Measurements from ENCODE around the gene ZBTB25.
A peak's percentile ranks its signal among the peaks of the same experiment; 100 is the strongest.

Gene ZBTB25

DNA sequence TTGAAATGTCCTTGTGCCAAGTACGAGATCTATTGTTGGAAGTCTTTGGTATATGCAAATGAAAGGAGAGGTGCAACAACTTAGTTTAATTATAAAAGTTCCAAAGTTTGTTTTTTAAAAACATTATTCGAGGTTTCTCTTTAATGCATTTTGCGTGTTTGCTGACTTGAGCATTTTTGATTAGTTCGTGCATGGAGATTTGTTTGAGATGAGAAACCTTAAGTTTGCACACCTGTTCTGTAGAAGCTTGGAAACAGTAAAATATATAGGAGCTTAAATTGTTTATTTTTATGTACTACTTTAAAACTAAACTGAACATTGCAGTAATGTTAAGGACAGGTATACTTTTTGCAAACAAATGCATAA, 39.2 kb upstream of the ZBTB25 start:
- TF ChIP-seq, protein P1, sequence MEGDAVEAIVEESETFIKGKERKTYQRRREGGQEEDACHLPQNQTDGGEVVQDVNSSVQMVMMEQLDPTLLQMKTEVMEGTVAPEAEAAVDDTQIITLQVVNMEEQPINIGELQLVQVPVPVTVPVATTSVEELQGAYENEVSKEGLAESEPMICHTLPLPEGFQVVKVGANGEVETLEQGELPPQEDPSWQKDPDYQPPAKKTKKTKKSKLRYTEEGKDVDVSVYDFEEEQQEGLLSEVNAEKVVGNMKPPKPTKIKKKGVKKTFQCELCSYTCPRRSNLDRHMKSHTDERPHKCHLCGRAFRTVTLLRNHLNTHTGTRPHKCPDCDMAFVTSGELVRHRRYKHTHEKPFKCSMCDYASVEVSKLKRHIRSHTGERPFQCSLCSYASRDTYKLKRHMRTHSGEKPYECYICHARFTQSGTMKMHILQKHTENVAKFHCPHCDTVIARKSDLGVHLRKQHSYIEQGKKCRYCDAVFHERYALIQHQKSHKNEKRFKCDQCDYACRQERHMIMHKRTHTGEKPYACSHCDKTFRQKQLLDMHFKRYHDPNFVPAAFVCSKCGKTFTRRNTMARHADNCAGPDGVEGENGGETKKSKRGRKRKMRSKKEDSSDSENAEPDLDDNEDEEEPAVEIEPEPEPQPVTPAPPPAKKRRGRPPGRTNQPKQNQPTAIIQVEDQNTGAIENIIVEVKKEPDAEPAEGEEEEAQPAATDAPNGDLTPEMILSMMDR (IDR thresholded peaks at IDR 0.05; ENCODE audit: low read depth, low read length): no peak
- no peak for TF ChIP-seq POLR2A (IDR thresholded peaks at IDR 0.05; ENCODE audit: extremely low read depth, insufficient read length)
- no peak for TF ChIP-seq MYC (IDR thresholded peaks at IDR 0.05; ENCODE audit: low read depth, low read length)
- TF ChIP-seq MAX (IDR thresholded peaks at IDR 0.05; ENCODE audit: low read depth, low read length): no peak
- H3K4me3 ChIP-seq (ENCODE audit: low read depth, low read length): no peak overlapping the region
- no peak for DNase-seq (ENCODE audit: low read depth)

DNA sequence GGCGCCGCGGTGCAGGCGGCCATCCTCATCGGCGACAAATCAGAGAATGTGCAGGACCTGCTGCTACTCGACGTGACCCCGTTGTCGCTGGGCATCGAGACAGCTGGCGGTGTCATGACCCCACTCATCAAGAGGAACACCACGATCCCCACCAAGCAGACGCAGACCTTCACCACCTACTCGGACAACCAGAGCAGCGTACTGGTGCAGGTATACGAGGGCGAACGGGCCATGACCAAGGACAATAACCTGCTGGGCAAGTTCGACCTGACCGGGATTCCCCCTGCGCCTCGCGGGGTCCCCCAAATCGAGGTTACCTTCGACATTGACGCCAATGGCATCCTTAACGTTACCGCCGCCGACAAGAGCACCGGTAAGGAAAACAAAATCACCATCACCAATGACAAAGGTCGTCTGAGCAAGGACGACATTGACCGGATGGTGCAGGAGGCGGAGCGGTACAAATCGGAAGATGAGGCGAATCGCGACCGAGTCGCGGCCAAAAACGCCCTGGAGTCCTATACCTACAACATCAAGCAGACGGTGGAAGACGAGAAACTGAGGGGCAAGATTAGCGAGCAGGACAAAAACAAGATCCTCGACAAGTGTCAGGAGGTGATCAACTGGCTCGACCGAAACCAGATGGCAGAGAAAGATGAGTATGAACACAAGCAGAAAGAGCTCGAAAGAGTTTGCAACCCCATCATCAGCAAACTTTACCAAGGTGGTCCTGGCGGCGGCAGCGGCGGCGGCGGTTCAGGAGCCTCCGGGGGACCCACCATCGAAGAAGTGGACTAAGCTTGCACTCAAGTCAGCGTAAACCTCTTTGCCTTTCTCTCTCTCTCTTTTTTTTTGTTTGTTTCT, 38.6 kb upstream of the ZBTB25 start:
- TF ChIP-seq POLR2A (IDR thresholded peaks at IDR 0.05; ENCODE audit: extremely low read depth, insufficient read length): no peak
- DNase-seq (ENCODE audit: low read depth): no peak
- H3K4me3 ChIP-seq (ENCODE audit: low read depth, low read length): no peak overlapping the region

DNA sequence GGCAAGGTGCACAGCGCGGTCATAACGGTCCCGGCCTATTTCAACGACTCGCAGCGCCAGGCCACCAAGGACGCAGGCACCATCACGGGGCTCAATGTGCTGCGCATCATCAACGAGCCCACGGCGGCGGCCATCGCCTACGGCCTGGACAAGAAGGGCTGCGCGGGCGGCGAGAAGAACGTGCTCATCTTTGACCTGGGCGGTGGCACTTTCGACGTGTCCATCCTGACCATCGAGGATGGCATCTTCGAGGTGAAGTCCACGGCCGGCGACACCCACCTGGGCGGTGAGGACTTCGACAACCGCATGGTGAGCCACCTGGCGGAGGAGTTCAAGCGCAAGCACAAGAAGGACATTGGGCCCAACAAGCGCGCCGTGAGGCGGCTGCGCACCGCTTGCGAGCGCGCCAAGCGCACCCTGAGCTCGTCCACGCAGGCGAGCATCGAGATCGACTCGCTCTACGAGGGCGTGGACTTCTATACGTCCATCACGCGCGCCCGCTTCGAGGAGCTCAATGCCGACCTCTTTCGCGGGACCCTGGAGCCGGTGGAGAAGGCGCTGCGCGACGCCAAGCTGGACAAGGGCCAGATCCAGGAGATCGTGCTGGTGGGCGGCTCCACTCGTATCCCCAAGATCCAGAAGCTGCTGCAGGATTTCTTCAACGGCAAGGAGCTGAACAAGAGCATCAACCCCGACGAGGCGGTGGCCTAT, 37.8 kb upstream of the ZBTB25 start:
- no peak for TF ChIP-seq POLR2A (IDR thresholded peaks at IDR 0.05; ENCODE audit: extremely low read depth, insufficient read length)
- TF ChIP-seq, protein P1 (IDR thresholded peaks at IDR 0.05; ENCODE audit: low read depth, low read length): no peak
- no peak for TF ChIP-seq MAX (IDR thresholded peaks at IDR 0.05; ENCODE audit: low read depth, low read length)
- no peak for TF ChIP-seq MYC (IDR thresholded peaks at IDR 0.05; ENCODE audit: low read depth, low read length)
- H3K4me3 ChIP-seq (ENCODE audit: low read depth, low read length): no peak overlapping the region
- DNase-seq (ENCODE audit: low read depth): no peak

GRCh38 chr14:64540208-64541202, 36.9 kb upstream of the ZBTB25 start, which contains the start of gene HSPA2:
Gene HSPA2 (plus strand): TSS chr14:64540741. CDS start chr14:64540850, 109 bp downstream.
- DNase-seq (ENCODE audit: low read depth): peak; percentile 91
- TF ChIP-seq POLR2A (IDR thresholded peaks at IDR 0.05; ENCODE audit: extremely low read depth, insufficient read length): no peak
- TF ChIP-seq, protein P1 (IDR thresholded peaks at IDR 0.05; ENCODE audit: low read depth, low read length): peak; percentile 35
- H3K4me3 ChIP-seq (ENCODE audit: low read depth, low read length): peak within 1 kb of the TSS; percentile 54

- TF ChIP-seq MAX (IDR thresholded peaks at IDR 0.05; ENCODE audit: low read depth, low read length): no peak
- no peak for TF ChIP-seq POLR2A (IDR thresholded peaks at IDR 0.05; ENCODE audit: extremely low read depth, insufficient read length)
- TF ChIP-seq, protein P1 (IDR thresholded peaks at IDR 0.05; ENCODE audit: low read depth, low read length): no peak
- TF ChIP-seq MYC (IDR thresholded peaks at IDR 0.05; ENCODE audit: low read depth, low read length): no peak
- no peak overlapping the region for H3K4me3 ChIP-seq (ENCODE audit: low read depth, low read length)
- no peak for DNase-seq (ENCODE audit: low read depth)
These were observed 33.0 kb upstream of the ZBTB25 start for GRCh38 chr14:64536488-64537245.
